HCT116 (cell line): ENCODE measurements around the gene TRAPPC13.

Source experiments
- EZH2 ChIP-seq: fragments of 200-600 bp; sonication (generic); IDR thresholded peaks from 2 replicates; pipeline ENCODE4 v1.6.1; 2017; ENCODE audit warnings: antibody characterized with exemption, mixed run types
- SP1 ChIP-seq: IDR thresholded peaks from 2 replicates; pipeline ENCODE4 v1.6.1; 2012; ENCODE audit warnings: low read depth
- TF ChIP-seq, protein P1 (sequence below), 3 experiments: fragments of 200-600 bp in 1 of 3; sonication (generic) in 1 of 3; IDR thresholded peaks in 2 of 3; conservative IDR thresholded peaks in 1 of 3; 2 replicates each; pipeline ENCODE4 v1.5.1; 2012 to 2017; ENCODE audit warnings: low read depth in 2 of 3, low read length in 2 of 3, antibody characterized with exemption in 1 of 3, borderline replicate concordance in 1 of 3, control low read depth in 1 of 3, mild to moderate bottlenecking in 1 of 3, mixed read lengths in 1 of 3, mixed run types in 1 of 3, moderate library complexity in 1 of 3; ENCODE audit not compliant: insufficient read depth in 1 of 3
- TF ChIP-seq, protein P2 (sequence below): IDR thresholded peaks from 2 replicates; pipeline ENCODE4 v1.6.1; 2012; ENCODE audit warnings: low read depth
- TF ChIP-seq, protein P3 (sequence below): IDR thresholded peaks from 2 replicates; pipeline ENCODE4 v1.6.1; 2011; ENCODE audit warnings: mild to moderate bottlenecking, low read length, moderate library complexity; ENCODE audit not compliant: insufficient replicate concordance; ENCODE audit errors: extremely low read depth

DNA sequence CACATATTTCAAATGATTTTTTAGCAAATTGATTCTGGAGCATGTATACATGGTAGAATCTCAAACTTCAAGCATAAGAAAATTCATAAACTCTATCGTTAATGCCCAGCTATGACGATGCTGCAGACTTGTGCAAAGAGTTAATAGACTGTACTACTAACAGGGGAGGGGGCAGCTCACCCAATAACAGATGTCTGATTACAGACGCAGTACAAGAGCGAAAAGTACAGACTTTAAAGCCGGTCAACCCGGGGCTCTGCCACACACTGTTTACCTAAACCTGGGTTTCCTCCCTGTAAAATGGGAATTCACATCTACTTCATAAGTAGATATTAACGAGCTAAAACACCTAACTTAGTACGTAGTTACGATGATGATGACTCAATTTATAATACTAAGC is 1.3 kb upstream of the TRAPPC13 start:
- TF ChIP-seq, protein P1, sequence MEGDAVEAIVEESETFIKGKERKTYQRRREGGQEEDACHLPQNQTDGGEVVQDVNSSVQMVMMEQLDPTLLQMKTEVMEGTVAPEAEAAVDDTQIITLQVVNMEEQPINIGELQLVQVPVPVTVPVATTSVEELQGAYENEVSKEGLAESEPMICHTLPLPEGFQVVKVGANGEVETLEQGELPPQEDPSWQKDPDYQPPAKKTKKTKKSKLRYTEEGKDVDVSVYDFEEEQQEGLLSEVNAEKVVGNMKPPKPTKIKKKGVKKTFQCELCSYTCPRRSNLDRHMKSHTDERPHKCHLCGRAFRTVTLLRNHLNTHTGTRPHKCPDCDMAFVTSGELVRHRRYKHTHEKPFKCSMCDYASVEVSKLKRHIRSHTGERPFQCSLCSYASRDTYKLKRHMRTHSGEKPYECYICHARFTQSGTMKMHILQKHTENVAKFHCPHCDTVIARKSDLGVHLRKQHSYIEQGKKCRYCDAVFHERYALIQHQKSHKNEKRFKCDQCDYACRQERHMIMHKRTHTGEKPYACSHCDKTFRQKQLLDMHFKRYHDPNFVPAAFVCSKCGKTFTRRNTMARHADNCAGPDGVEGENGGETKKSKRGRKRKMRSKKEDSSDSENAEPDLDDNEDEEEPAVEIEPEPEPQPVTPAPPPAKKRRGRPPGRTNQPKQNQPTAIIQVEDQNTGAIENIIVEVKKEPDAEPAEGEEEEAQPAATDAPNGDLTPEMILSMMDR (IDR thresholded peaks at IDR 0.05 in 2 of 3, conservative IDR thresholded peaks at IDR 0.05 in 1 of 3; ENCODE audit: borderline replicate concordance in 1 of 3, insufficient read depth in 1 of 3, low read depth in 2 of 3, low read length in 2 of 3): no peak
- TF ChIP-seq EZH2 (no peak), SP1 (no peak)
- TF ChIP-seq, protein P2, sequence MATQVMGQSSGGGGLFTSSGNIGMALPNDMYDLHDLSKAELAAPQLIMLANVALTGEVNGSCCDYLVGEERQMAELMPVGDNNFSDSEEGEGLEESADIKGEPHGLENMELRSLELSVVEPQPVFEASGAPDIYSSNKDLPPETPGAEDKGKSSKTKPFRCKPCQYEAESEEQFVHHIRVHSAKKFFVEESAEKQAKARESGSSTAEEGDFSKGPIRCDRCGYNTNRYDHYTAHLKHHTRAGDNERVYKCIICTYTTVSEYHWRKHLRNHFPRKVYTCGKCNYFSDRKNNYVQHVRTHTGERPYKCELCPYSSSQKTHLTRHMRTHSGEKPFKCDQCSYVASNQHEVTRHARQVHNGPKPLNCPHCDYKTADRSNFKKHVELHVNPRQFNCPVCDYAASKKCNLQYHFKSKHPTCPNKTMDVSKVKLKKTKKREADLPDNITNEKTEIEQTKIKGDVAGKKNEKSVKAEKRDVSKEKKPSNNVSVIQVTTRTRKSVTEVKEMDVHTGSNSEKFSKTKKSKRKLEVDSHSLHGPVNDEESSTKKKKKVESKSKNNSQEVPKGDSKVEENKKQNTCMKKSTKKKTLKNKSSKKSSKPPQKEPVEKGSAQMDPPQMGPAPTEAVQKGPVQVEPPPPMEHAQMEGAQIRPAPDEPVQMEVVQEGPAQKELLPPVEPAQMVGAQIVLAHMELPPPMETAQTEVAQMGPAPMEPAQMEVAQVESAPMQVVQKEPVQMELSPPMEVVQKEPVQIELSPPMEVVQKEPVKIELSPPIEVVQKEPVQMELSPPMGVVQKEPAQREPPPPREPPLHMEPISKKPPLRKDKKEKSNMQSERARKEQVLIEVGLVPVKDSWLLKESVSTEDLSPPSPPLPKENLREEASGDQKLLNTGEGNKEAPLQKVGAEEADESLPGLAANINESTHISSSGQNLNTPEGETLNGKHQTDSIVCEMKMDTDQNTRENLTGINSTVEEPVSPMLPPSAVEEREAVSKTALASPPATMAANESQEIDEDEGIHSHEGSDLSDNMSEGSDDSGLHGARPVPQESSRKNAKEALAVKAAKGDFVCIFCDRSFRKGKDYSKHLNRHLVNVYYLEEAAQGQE: no peak
- TF ChIP-seq, protein P3, sequence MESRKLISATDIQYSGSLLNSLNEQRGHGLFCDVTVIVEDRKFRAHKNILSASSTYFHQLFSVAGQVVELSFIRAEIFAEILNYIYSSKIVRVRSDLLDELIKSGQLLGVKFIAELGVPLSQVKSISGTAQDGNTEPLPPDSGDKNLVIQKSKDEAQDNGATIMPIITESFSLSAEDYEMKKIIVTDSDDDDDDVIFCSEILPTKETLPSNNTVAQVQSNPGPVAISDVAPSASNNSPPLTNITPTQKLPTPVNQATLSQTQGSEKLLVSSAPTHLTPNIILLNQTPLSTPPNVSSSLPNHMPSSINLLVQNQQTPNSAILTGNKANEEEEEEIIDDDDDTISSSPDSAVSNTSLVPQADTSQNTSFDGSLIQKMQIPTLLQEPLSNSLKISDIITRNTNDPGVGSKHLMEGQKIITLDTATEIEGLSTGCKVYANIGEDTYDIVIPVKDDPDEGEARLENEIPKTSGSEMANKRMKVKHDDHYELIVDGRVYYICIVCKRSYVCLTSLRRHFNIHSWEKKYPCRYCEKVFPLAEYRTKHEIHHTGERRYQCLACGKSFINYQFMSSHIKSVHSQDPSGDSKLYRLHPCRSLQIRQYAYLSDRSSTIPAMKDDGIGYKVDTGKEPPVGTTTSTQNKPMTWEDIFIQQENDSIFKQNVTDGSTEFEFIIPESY: no peak
